Measurements from ENCODE around the gene MAP2K3. TPM values are rescaled to one million over a fixed set of nuclear protein-coding genes. Genes with fewer than 3 reads are reported as not detected.
"Not testable (repeated sequence)": the region's sequence is repeated elsewhere in the genome, so short reads cannot be mapped to it uniquely, and the experiment has no call there.

The MAP2K3 gene
- total RNA-seq, 2 experiments from 2014 or later, result 27.8 to 71.5 TPM

- no TSS peak for BruUV-seq (replicated peaks)
- Histone ChIP-seq H3K27ac (ENCODE audit: low read depth, low read length, poor library complexity, severe bottlenecking) (no peak overlapping the region), H2AFZ (ENCODE audit: low read length) (no peak overlapping the region), H3K4me1 (ENCODE audit: insufficient read depth, low read length, poor library complexity, severe bottlenecking) (peaks cover under 1% of the 10 kb centered on the region), H3K4me3 (ENCODE audit: low read depth, low read length, poor library complexity, severe bottlenecking) (no peak overlapping the region), H4K20me1 (ENCODE audit: insufficient read depth, low read length) (no peaks in the 10 kb centered on the region), H3K9me2 (ENCODE audit: insufficient read depth, low read length) (no peaks in the 10 kb centered on the region), H3K79me2 (ENCODE audit: insufficient read depth, low read depth, low read length) (no peaks in the 10 kb centered on the region), H3K36me3 (ENCODE audit: insufficient read depth, low read length) (no peaks in the 10 kb centered on the region), H3K4me2 (ENCODE audit: low read length) (no peak overlapping the region), H3K9me3 (ENCODE audit: low read length) (no peaks in the 10 kb centered on the region)
- intact Hi-C loops (cut with micrococcal nuclease; ENCODE audit: unreplicated experiment), result no loop called here
- no peak for TF ChIP-seq CTCF (conservative IDR thresholded peaks at IDR 0.05; ENCODE audit: low read length)
- no peak for TF ChIP-seq EZH2phosphoT487 (IDR thresholded peaks at IDR 0.05; ENCODE audit: borderline replicate concordance, low read depth, low read length)
- CTCF ChIA-PET (ENCODE audit: unreplicated experiment), result no interaction called here
- no peak for DNase-seq (ENCODE audit: low spot score)
- POLR2A ChIA-PET, result no interaction called here
Observed at GRCh38 chr17:21339011-21339410, 54.5 kb downstream of the MAP2K3 start.

- H3K27ac ChIP-seq (ENCODE audit: low read depth, low read length, poor library complexity, severe bottlenecking); H3K79me2 ChIP-seq (ENCODE audit: insufficient read depth, low read depth, low read length); CTCF ChIA-PET (ENCODE audit: unreplicated experiment); intact Hi-C loops (cut with micrococcal nuclease; ENCODE audit: unreplicated experiment); H3K4me2 ChIP-seq (ENCODE audit: low read length); H3K4me1 ChIP-seq (ENCODE audit: insufficient read depth, low read length, poor library complexity, severe bottlenecking); POLR2A ChIA-PET; H4K20me1 ChIP-seq (ENCODE audit: insufficient read depth, low read length); H2AFZ ChIP-seq (ENCODE audit: low read length); BruUV-seq (replicated peaks); H3K36me3 ChIP-seq (ENCODE audit: insufficient read depth, low read length); H3K9me3 ChIP-seq (ENCODE audit: low read length); H3K9me2 ChIP-seq (ENCODE audit: insufficient read depth, low read length); DNase-seq (ENCODE audit: low spot score); H3K4me3 ChIP-seq (ENCODE audit: low read depth, low read length, poor library complexity, severe bottlenecking): not testable (repeated sequence)
Observed at GRCh38 chr17:21339571-21339970, 55.1 kb downstream of the MAP2K3 start.

GRCh38 chr17:21340407-21340806 is 55.9 kb downstream of the MAP2K3 start:
- H3K79me2 ChIP-seq (ENCODE audit: insufficient read depth, low read depth, low read length); H3K4me2 ChIP-seq (ENCODE audit: low read length); H3K9me2 ChIP-seq (ENCODE audit: insufficient read depth, low read length); H4K20me1 ChIP-seq (ENCODE audit: insufficient read depth, low read length); H2AFZ ChIP-seq (ENCODE audit: low read length); H3K4me3 ChIP-seq (ENCODE audit: low read depth, low read length, poor library complexity, severe bottlenecking); H3K36me3 ChIP-seq (ENCODE audit: insufficient read depth, low read length); H3K9me3 ChIP-seq (ENCODE audit: low read length); CTCF ChIA-PET (ENCODE audit: unreplicated experiment); BruUV-seq (replicated peaks); H3K27ac ChIP-seq (ENCODE audit: low read depth, low read length, poor library complexity, severe bottlenecking); intact Hi-C loops (cut with micrococcal nuclease; ENCODE audit: unreplicated experiment); POLR2A ChIA-PET; DNase-seq (ENCODE audit: low spot score): not testable (repeated sequence)
- peaks cover 13% of the 10 kb centered on the region for H3K4me1 ChIP-seq (ENCODE audit: insufficient read depth, low read length, poor library complexity, severe bottlenecking)

GRCh38 chr17:21341279-21341678 is 56.8 kb downstream of the MAP2K3 start:
- BruUV-seq (replicated peaks); CTCF ChIA-PET (ENCODE audit: unreplicated experiment): not testable (repeated sequence)

GRCh38 chr17:21341925-21342540 is 57.5 kb downstream of the MAP2K3 start:
- H4K20me1 ChIP-seq (ENCODE audit: insufficient read depth, low read length); POLR2A ChIA-PET; H3K4me2 ChIP-seq (ENCODE audit: low read length); CTCF ChIA-PET (ENCODE audit: unreplicated experiment); H3K9me2 ChIP-seq (ENCODE audit: insufficient read depth, low read length); H3K36me3 ChIP-seq (ENCODE audit: insufficient read depth, low read length); H3K79me2 ChIP-seq (ENCODE audit: insufficient read depth, low read depth, low read length); H3K9me3 ChIP-seq (ENCODE audit: low read length); H2AFZ ChIP-seq (ENCODE audit: low read length); intact Hi-C loops (cut with micrococcal nuclease; ENCODE audit: unreplicated experiment); H3K4me3 ChIP-seq (ENCODE audit: low read depth, low read length, poor library complexity, severe bottlenecking); H3K27ac ChIP-seq (ENCODE audit: low read depth, low read length, poor library complexity, severe bottlenecking); BruUV-seq (replicated peaks); DNase-seq (ENCODE audit: low spot score): not testable (repeated sequence)
- H3K4me1 ChIP-seq (ENCODE audit: insufficient read depth, low read length, poor library complexity, severe bottlenecking), result peaks cover 19% of the 10 kb centered on the region

More at GRCh38 chr17:21341279-21341678, 56.8 kb downstream of the MAP2K3 start:
- H3K4me1 ChIP-seq (ENCODE audit: insufficient read depth, low read length, poor library complexity, severe bottlenecking), result peaks cover 15% of the 10 kb centered on the region
- H3K36me3 ChIP-seq (ENCODE audit: insufficient read depth, low read length); H3K9me3 ChIP-seq (ENCODE audit: low read length); H3K79me2 ChIP-seq (ENCODE audit: insufficient read depth, low read depth, low read length); intact Hi-C loops (cut with micrococcal nuclease; ENCODE audit: unreplicated experiment); H3K4me2 ChIP-seq (ENCODE audit: low read length); H3K4me3 ChIP-seq (ENCODE audit: low read depth, low read length, poor library complexity, severe bottlenecking); DNase-seq (ENCODE audit: low spot score); H3K27ac ChIP-seq (ENCODE audit: low read depth, low read length, poor library complexity, severe bottlenecking); H4K20me1 ChIP-seq (ENCODE audit: insufficient read depth, low read length); H2AFZ ChIP-seq (ENCODE audit: low read length); H3K9me2 ChIP-seq (ENCODE audit: insufficient read depth, low read length): not testable (repeated sequence)
- POLR2A ChIA-PET, result interaction anchor here (0.7 kb wide), 1 partner anchor 100 kb away, joined by 4 read pairs; no protein-coding TSS in a partner anchor
